HG03139 (cell line): Measurements from ENCODE around the gene SERPINA10.
"Not testable (repeated sequence)": the region's sequence is repeated elsewhere in the genome, so short reads cannot be mapped to it uniquely, and the experiment has no call there.

Source experiments
- ATAC-seq: cut with Tn5 transposase; IDR thresholded peaks from one replicate; pipeline ENCODE4 v1.9.1; 2021; ENCODE audit not compliant: unreplicated experiment

The SERPINA10 gene

GRCh38 chr14:94284221-94284620, 8.8 kb downstream of the SERPINA10 start:
- no peak for ATAC-seq

- ATAC-seq, result no peak
These were observed 9.9 kb downstream of the SERPINA10 start for GRCh38 chr14:94282991-94283723.

GRCh38 chr14:94278731-94279130, 14.3 kb downstream of the SERPINA10 start:
- no peak for ATAC-seq

GRCh38 chr14:94276898-94277561, 16.0 kb downstream of the SERPINA10 start:
- ATAC-seq, result not testable (repeated sequence)

GRCh38 chr14:94269156-94269555, 23.9 kb downstream of the SERPINA10 start:
- no peak for ATAC-seq

GRCh38 chr14:94268582-94268981, 24.5 kb downstream of the SERPINA10 start:
- ATAC-seq, result not testable (repeated sequence)

- no peak for ATAC-seq
These were observed 25.7 kb downstream of the SERPINA10 start for GRCh38 chr14:94267352-94267751.

- ATAC-seq, result not testable (repeated sequence)
These were observed 28.9 kb downstream of the SERPINA10 start for GRCh38 chr14:94264195-94264594.

- ATAC-seq, result no peak
These were observed 48.9 kb downstream of the SERPINA10 start for GRCh38 chr14:94244182-94244581.

GRCh38 chr14:94239406-94239805, 53.7 kb downstream of the SERPINA10 start:
- no peak for ATAC-seq

GRCh38 chr14:94237983-94238382, 55.1 kb downstream of the SERPINA10 start:
- ATAC-seq, result no peak

- no peak for ATAC-seq
These were observed 56.0 kb downstream of the SERPINA10 start for GRCh38 chr14:94237046-94237445.
